CD4-positive, alpha-beta T cell treated with Interleukin-4 for 4 hours (primary cell): ENCODE measurements around the gene SMARCD3.

ENCODE experiments used
- DNase-seq: peaks from one replicate; pipeline ENCODE4 v3.0.0-alpha.2; 2020

The SMARCD3 gene

DNA sequence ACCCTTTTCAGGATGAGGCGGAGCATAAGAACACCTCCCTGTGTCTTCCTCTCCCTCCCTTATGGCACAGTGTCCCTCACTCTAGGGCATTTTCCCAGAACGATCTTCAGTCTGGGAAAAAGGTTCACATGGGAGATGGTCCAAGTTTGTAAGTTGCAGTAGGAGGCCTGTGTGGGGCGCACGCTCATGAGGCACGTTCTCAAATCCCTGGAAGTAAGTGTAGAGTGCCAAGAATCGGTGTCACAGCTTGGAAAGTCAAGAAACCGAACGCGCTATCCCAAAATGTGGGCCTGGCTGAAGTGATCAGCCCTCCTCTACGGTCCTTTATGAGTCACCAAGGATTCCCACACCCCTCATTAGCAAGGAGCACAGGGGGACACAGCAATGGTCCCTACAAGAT lies 23.9 kb upstream of the SMARCD3 start:
- no peak for DNase-seq

DNA sequence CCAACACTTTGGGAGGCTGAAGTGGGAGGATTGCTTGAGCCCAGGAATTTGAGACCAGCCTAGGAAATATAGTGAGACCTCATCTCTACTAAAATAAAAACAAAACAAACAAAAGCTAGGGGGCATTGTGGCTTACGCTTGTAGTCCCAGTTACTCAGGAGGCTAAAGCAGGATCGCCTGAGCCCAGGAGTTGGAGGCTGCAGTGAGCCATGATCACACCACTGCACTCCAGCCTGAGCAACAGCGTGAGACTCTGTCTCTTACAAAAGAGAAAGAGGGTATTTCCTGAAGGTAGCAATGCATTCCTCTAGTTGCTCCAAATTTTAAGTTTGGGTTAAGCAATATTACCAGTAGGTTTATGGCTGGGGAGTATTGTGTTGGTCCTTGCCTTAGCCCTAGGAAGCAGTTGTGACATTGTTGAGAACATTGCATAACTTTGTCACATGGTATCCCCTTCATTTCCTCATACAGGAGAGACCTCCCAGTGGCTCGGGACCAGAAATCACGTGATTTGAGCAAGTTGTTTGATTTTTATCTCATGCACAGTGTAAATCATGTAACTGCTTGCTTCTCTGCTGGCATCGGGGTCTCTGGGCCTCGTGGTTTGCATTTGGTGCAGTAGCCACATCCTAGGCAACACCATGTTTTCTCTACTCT lies 23.3 kb upstream of the SMARCD3 start:
- DNase-seq, result peak; percentile 10

DNA sequence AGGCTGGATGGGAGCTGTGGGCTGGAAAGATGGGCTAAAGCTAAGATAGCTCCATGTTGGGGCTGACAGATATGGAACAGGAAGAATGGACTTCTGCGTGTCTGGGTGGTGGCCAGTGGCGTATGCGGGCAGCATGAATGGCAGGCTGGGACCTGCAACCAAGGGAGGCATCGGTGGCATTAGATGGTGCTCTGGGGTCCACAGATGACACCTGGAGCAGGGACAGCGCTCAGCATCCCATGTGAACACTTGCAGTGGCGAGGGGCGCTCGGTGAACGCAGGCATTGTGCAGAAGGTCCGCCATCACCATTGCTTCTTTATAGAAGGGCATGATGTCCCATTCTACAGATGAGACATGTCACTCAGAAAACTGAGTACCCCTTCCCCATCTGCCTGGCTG lies 21.0 kb upstream of the SMARCD3 start:
- no peak for DNase-seq

DNA sequence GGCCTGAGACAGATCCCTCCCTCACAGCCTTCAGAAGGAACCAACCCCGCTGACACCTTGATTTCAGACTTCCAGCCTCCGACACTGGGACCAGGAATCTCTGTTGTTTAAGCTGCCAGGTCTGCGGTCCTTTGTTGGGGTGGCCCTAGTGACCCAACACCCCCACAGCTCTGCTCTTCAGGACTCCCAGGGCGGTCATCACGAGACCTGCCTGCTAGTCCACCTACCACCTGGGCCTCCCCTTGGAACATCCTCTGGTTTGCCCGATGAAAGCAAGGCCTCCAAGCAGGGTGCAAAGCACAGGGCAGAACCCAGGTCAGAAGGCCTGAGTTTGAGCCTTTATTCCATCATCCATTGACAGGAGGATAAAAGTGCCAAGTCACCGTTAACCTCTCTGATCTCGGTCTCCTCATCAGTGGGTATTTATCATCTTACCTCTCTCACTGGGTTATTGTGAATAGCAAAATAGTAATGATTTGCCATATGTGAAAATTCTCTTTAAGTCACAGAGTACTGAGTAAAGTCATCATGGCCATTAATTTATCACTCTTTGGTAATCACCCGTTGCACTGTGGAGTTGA lies 16.9 kb upstream of the SMARCD3 start:
- DNase-seq, result no peak

DNA sequence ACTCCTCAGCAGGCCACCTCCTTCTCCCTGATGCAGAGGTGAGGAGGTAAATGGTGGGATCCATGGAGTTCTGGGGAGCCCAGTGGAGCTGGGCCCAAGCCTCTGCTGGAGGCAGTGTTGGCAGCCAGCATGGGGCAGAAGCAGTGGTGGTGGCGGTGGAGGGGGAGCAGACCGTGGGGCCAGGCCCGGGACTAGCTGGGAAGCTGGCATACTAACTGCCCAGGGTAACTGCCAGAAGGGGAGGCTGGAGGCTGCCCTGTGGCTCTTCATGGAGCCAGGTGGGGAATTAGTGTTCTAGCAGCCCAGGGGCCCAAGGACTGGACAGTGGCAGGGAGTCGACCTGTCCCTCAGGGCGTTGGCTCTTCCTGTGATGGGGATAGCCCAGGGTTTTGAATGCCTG lies 16.1 kb upstream of the SMARCD3 start:
- DNase-seq, result no peak

DNA sequence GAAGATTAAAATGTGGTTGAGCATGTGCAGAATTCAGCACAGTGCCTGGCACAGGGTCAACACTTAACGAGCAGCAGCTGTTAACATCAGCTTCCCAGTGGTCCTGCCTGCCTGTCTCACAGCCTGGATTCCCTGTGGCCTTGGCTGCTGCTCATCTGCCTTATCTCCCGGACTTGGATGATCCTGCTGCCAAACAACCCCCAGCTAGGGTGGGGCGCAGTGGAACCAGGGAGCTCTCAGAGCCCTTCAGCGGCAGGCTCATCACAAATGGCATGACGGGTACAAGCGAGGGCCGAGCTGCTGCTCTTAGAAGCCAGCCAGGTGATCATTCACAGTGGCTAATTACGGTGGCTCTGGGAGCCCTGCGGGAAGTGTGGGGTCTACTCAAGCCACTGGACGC lies 13.0 kb upstream of the SMARCD3 start:
- no peak for DNase-seq

DNA sequence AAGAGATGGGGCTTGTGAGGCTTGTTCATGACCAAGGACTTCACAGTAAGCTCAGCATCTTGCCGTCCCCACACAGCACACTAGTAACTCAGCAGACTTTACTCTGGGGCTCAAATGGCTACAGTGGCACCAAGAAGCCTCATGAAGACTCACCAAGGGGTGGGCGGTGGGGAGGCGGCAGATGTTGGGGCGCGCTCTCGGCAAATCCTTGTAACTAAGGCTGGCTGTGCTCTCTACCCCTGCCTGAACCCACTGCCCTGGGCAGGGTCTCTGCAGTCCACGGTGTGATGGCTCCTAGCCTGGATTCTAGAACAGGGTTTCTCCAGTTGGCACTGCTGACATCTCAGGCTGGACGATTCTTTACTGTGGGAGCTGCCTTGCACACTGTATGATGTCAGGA lies 12.4 kb upstream of the SMARCD3 start:
- DNase-seq, result no peak

DNA sequence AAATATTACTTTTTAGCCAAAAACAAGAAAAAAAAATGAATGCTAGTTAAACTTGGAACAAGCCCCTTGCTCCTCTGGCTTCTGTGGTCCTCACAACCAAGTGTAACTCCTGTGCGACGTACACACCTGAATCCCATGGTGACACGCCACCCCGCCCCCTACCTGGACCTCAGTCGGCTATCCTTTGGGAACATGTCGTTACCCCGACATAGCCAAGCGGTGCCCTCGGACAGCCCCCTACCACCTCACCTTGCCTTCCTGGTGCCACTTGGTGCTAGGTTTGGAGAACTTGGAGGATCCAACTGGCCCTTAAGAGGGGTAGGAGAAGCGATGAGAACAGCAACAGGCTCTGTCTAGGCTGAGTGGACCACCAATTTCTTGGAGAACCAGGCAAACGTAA lies 12.0 kb upstream of the SMARCD3 start:
- DNase-seq, result no peak

DNA sequence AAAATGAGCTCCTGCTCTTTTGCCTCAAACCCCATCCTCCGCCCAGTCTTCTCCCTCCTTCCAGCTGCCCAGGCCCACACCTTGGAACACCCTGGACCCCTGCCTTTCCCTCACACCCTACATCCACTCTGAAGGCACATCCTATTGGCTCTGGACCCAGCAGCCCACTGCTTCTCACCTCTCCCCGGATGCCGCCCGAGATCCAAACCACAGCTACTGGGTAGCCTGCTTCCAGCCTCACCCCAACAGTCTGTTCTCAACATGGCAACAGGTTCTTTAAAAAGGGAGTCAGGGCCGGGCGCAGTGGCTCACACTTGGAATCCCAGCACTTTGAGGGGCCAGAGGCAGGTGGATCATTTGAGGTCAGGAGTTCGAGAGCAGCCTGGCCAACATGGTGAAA lies 9.5 kb upstream of the SMARCD3 start:
- no peak for DNase-seq

DNA sequence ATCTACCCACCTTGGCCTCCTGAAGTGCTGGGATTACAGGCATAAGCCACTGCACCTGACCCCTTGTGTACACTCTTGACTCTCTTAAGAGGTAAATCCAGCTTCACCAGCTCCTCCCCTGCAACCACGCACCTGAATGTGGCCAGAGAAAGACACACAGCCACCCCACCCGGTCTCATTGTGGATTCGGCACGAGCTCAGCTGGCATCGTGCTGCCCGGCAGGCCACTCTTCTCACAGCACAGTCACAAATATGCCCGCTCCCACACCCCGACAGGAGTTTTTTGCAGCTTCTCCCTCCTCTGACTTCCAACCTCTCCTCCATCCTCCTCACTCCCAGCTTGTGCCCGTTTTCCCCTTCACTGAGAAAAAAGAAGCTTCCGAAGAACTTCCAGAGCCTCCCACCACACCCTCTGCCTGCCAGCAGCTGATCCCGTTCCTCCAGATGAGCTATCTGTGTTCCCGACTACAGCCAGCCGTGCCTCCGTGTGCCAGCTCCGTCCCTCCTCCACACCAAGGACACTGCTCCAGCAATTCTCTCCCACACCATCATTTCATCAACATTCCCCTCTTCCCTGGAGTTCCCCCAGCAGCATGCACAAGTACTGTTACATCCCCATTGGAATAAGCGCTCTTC lies 8.0 kb upstream of the SMARCD3 start:
- no peak for DNase-seq

DNA sequence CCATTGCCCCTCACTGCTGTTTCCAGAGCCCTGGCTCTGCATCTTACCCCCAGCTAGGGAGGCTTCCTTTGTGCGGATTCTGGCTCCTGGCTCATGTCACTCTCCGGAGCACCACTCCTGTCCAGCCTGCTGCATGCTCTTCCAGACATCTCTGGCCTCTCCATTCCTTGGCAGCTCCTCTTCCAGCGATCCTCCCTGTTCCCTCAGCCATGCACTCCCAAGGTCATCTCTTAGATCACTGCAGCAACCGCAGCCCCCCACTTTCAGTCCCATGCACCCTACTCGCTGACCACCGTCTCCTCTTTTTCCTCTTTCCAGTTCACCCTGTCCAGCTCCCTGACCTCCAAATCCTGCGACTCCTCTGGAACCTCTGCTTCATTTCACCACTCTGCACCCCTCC lies 6.9 kb upstream of the SMARCD3 start:
- no peak for DNase-seq

DNA sequence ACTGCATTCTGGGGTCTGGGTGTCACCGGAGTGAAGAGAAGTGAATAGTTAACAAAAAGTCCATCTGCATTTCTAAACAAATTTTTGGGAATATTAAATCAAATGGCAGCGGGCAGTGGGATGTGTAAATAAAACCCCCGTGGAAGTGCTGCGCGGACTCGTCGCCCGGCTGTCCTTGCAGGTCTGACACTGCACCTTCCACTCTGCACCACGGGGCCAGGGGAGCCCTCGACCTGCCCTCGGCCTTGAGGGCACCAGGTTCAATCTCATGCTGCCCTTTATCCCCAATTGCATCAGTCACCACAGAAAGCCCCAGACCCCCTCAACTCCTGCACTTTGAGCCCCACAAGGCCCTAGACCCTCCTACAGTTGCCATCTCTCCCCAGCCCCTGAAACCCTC lies 6.4 kb upstream of the SMARCD3 start:
- no peak for DNase-seq

DNA sequence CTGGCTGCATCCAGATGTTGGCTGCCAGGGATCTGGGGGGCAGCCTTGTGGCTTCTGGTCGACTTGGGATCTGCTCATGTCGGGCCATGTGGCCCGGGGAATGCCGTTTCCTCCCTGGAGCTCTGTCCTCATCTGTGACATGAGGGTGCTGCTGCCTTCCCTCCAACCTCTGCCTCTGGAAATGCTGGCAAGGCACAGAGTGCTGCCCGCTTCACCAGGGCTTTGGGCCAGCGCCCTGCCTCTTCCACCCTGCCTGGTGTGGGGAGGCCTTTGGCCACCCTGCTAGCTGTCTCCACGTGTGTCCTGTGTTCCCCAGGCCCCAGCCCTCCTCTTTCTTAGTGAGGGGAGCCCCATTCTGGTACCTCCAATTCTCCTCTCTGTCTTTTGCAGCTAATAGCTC lies 5.8 kb upstream of the SMARCD3 start:
- DNase-seq, result no peak

DNA sequence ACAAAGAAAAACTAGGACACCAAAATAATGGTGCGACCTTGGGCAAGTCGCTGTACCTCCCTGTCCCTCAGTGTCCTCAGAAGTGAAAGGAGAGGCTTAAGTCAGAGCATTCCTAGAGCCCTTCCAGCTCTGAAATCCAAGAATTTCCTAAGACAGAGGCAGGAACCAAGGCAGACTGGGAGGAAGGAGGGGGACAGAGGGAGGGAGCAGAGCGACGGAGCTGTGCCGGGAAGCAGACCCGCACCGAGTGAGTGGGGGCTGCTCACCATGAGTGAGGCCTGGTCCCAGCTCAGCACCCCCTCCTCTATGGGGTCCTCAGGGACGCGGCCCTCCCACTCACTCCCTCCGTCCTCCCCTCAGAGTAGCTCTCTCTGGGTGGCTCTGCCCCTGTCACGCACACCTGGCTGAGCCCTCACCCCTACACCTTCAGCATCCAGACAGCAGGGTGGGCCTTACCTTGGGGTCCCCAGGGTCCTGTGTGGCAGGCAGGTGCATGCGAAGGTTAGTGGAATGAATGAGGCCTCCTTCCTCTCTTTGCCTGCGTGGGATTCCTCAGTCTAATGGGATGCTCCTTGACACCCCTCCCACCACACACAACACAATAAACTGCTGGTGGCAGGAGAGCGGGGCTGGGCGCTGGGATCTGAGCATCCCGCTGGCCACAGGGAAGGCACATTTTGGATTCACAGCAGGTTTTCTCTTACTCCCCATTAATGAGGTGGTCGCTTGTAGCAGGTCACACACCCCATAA lies 4.6 kb upstream of the SMARCD3 start:
- no peak for DNase-seq

DNA sequence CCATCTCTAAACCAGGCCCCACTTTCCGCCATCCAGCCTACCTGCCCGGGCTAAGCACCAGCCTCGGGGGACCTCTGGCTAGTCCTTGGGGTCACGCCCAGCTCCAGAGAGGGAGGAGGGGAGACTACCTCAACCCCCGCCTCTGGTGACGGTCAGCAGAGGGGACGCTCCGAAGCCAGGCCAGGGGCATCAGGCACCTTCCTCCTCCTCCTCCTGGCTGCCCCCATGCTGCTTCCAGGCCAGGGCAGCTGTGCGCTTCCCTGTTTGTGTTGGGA lies 4.0 kb upstream of the SMARCD3 start:
- DNase-seq, result no peak

DNA sequence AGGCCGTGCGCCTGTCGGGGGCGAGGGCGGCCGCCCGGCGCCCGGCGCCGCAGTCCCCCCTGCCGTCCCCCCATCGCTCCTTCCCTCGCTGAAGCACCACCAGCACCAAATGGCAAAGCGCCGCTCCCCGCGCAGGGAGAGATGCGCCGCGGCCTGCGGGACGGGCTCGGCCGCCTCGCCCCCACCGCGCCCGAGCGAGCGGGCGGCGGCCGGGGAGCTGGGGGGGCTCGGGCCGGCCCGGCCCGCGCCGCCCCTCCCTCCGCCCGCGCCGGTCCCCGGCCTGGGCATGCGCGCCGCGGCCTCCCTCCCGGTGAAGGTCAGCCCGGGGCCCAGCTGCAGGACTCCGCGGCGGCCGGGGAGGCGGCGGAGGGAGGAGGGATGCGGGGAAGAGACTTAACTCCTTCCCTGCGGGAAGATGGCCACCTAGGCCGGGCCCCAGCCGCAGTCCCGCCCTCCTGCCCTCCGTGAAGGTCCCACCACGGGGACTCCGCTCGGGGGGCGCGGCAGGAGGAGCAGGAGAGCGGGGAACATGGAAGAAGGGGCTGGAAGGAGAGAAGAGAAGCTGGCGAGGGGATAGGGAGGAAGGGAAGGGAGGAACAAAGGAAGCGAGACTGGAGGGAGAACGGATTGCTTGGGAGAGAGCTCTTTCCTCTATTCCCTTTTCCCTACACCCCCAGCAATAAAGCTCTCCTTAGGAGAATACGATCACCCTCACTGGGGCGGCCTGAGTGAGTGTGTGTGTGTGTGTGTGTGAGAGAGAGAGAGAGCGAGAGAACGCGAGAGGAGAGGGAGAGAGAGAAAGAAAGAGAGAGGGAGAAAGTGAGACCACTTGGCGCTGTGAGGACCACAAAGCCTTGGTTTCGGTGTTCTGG lies 3.4 kb upstream of the SMARCD3 start:
- DNase-seq, result no peak

DNA sequence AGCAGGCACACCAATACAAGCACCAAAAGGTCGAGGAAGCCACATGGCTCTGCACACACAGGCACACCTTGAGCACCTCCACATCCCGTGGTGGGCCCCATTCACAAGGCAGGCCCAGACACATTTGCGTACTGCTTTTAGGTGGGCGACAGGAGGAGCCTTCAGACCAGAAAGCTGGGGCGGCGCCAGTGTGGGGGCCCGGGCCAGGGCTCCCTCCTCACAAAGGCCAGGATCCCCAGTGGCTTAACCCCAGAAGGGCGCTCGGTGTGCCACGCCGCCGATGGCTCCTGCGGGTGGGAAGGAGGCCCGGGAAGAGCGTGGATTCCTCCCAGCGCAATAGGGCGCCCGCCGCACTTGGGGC lies 2.8 kb upstream of the SMARCD3 start:
- no peak for DNase-seq

DNA sequence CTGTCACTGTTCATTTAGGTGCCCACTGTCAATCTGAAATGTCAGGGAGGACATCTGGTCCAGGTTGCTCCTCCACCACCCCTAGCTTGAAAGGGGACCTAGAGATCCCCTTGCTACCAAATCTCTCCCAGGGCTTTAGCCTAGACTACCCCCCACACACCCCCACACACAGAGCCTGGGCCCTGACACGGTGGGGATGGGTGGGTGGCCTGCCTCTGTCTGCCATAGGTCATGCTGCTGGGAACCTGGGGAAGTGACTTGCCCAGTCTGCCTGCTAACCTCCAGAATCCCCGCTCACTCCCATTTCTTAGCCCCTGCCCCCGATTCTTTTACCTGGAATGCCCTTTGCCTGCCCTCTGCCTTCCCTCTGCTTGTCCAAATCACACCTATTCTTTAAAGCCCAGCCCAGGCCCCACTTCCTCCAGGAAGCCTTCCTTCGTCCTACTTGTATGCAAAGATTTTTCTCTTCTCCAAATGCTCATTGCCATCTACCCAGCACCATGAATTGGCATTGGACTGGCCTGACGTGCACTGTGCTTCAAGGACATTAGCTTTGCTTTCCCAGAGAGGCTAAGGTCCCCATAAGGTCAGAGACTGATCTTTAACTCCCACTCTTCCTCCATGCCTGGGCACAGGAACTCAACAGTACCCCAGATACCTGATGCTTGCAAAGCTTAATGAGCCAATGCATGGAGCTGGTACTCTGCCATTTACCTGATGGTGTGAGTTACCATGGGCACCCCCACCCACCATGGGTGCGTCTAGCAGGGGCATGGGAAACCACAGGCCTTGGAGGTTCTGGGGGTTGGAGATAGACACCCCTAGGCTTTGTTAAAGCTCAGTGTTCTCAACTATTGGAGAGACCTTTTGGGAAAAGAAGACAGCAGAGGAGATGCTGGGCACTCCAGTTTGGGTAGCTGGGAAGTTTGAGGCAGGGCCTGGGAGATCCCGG lies 2.0 kb upstream of the SMARCD3 start:
- DNase-seq, result no peak

DNA sequence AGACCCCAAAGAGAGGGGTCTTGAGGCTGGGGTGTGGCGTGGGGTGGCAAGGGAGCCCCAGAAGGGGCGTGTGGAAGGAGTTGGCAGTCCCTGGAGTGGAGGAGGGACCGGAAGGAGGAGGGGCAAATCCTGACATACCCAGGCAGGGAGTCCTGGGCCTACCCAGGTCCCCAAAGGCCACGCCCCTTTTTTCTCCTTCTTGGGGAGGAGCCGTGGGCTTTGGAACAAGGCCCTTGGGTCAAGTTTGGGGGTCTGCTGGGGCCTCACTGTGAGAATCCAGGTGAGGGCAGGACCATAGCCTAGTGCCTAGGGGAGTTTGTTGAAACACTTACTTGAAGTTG lies 1.2 kb upstream of the SMARCD3 start:
- no peak for DNase-seq

DNA sequence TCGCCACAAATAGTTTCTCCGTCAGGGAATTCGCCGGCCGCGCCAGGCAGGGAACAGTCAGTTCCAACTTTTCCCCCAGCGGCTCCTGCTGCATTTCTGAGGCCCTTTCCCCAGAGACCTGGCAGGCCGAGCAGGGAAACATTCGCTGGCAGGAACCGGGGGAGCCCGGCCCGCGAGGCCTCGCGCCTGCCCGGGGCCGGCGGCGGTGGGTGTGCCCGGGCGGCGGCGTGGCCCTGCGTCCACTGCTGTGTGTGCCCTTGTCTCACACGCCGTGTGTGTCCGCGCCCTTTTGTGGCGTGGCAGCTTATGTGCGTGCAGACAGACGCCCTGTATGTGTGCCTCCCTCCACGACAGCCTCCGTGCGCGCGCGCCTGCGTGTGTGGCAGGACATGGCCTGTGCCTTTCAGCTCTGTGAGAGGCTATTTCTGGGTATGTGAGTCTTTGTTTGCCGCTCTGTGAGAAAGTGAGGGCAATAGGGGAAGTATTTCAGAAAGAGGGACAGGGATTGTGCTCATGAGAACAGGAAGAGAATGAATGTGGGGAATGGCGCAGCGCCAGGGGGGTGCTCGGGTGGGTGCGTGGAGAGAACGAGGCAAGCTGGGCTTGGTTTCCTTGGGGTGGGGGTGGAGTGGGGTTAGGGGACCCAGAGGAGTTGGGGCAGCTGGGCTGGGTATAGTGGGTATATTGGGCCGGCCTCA lies 689 bp upstream of the SMARCD3 start:
- no peak for DNase-seq

DNA sequence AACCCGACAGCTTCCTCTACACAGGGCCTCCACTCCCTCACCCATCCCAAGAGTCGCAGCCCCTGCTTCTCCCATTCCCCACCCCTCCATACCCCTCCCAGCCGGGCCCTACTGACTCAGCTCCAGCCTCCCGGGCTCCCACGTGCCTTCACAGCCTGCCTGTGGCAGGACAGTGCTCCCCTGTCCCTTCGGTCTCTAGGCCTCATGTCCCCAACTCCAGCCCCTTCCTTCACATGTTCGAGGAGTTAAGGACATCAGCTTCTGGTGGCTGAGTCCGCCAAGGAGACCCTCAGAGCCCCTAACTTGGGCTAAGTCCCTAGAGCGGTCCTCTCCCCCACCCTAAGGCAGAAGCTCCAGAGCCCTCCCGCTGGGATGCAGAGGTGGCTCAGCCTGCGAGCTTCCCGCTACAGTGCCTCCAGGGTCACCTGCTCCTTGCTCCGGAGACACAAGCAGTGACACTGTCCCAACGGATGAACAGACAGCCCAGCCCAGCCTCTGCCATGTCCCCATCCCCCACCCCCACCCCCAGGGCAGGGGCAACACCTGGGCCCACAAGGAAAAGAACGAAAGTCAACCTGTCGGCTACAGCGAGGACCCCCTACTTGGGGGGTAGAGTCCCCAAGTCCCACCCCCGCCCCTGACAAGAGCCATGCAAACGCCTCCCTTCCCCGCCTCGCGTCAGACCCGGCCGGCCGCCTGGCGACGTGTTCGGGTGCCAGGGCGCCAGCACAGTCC lies 716 bp downstream of the SMARCD3 start:
- no peak for DNase-seq
